Caco-2 (cell line): ENCODE data around the gene ICAM1. TPM values are rescaled to one million over a fixed set of nuclear protein-coding genes. Genes with fewer than 3 reads are reported as not detected.

Source experiments
- BruUV-seq: library from RNA; stranded (reverse); fragments of 400-500 nt; replicated peaks from 2 replicates; lab custom pipeline; 2021; lab: Mats Ljungman, UMichigan
- CTCF ChIA-PET: fragments of 300-600 bp; sonication (Branson Sonifier 250); formaldehyde crosslinking; loops from one replicate; lab custom pipeline; 2022; ENCODE audit warnings: antibody characterized with exemption; lab: Charles Lee
- POLR2A ChIA-PET: fragments of 300-600 bp; sonication (Branson Sonifier 250); formaldehyde crosslinking; loops from one replicate; lab custom pipeline; 2022; ENCODE audit warnings: antibody characterized with exemption; lab: Charles Lee
- DNase-seq, 2 experiments: peaks; one replicate each; pipeline versions ENCODE4 v3.0.0 to v3.0.0-alpha.2; 2020 to 2022
- H3K27me3 ChIP-seq: replicated peaks from 2 replicates; pipeline ENCODE4 v1.6.0; 2011; ENCODE audit warnings: low read length; ENCODE audit not compliant: control insufficient read depth, insufficient read depth
- H3K36me3 ChIP-seq: 2 replicates; pipeline ENCODE4 v1.5.1; 2011; ENCODE audit warnings: low read length; ENCODE audit not compliant: control insufficient read depth, insufficient read depth
- H3K4me1 ChIP-seq: fragments of 250-450 bp; sonication (Bioruptor Pico); 2 replicates; pipeline ENCODE4 v1.5.1; 2020; ENCODE audit warnings: mild to moderate bottlenecking
- H3K4me3 ChIP-seq: 2 replicates; pipeline ENCODE4 v1.5.1; 2011; ENCODE audit warnings: low read depth, mild to moderate bottlenecking, control low read depth, low read length
- H3K9me3 ChIP-seq: fragments of 250-450 bp; sonication (Bioruptor Pico); 2 replicates; pipeline ENCODE4 v1.5.1; 2020; ENCODE audit warnings: mild to moderate bottlenecking, moderate library complexity
- H3K27ac Mint-ChIP-seq: one replicate; pipeline ENCODE4 v1.8.0; 2022; ENCODE audit warnings: mixed read lengths; ENCODE audit not compliant: unreplicated experiment
- H3K27me3 Mint-ChIP-seq: one replicate; pipeline ENCODE4 v1.8.0; 2022; ENCODE audit warnings: mixed read lengths; ENCODE audit not compliant: insufficient read depth, unreplicated experiment
- H3K36me3 Mint-ChIP-seq: one replicate; pipeline ENCODE4 v1.8.0; 2022; ENCODE audit warnings: mild to moderate bottlenecking, mixed read lengths; ENCODE audit not compliant: insufficient read depth, unreplicated experiment
- H3K4me1 Mint-ChIP-seq: one replicate; pipeline ENCODE4 v1.8.0; 2022; ENCODE audit warnings: low read depth, mixed read lengths; ENCODE audit not compliant: unreplicated experiment
- H3K4me3 Mint-ChIP-seq: one replicate; pipeline ENCODE4 v1.8.0; 2022; ENCODE audit warnings: mild to moderate bottlenecking, moderate library complexity, mixed read lengths; ENCODE audit not compliant: unreplicated experiment
- H3K9me3 Mint-ChIP-seq: one replicate; pipeline ENCODE4 v1.8.0; 2022; ENCODE audit warnings: mixed read lengths; ENCODE audit not compliant: unreplicated experiment
- intact Hi-C: fragments of 100-400 bp; cut with micrococcal nuclease; formaldehyde crosslinking; loops from one replicate; pipeline ENCODE4 v1.10.0; 2022; ENCODE audit not compliant: unreplicated experiment
- total RNA-seq: library from RNA; stranded (reverse); gene quantifications from 2 replicates; pipeline ENCODE4 v1.2.3, GENCODE V29; 2022
- TF ChIP-seq, protein P1 (sequence below), 2 experiments: fragments of 200-600 bp in 1 of 2; IDR thresholded peaks; 1 replicate in 1 of 2; 2 replicates in 1 of 2; pipeline versions ENCODE4 v1.5.1 to v1.8.0; 2011 to 2022; ENCODE audit warnings: antibody characterized with exemption in 1 of 2, control low read depth in 1 of 2, inconsistent platforms in 1 of 2, low read depth in 1 of 2, low read length in 1 of 2, mild to moderate bottlenecking in 1 of 2, moderate library complexity in 1 of 2; ENCODE audit not compliant: insufficient read depth in 1 of 2, severe bottlenecking in 1 of 2, unreplicated experiment in 1 of 2

ICAM1 gene
- total RNA-seq, 1 experiment from 2014 or later: 15.7 TPM

DNA sequence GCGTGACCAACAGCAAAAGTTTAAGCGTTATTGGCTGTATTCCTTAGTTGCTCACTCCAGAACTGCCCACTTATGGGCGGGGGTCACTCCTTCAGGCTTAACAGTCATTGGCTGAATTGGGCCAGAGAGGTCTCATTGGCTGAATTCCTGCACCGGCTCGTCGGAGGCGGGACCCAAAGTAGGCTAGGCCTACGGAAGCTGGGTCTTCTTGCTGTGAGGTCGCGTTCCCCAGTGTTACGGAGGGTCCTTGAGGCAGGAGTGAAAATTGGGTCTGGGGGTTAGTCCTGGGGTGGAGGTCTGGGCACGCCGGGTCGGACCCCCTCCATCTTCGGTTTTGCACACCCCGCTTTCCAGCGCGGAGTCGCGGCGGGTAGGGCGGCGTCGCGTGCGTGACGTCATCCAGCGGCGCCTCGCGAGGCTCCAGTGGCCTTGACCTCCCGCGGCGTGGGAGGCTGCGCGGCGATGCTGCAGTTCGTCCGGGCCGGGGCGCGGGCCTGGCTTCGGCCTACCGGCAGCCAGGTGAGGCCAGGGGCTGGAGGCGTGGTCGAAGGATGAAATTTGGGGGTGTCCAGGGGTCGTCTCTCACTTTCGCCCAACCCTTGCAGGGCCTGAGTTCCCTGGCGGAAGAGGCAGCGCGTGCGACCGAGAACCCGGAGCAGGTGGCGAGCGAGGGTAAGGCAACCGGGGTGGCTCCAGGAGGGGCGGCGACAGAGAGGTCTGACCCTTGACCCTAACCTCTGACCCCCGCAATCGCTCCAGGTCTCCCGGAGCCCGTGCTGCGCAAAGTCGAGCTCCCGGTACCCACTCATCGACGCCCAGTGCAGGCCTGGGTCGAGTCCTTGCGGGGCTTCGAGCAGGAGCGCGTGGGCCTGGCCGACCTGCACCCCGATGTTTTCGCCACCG lies 18.9 kb upstream of the ICAM1 start, which contains the start of gene MRPL4:
TSS of gene MRPL4 (plus strand) at position 423 of the 903 bp plus-strand sequence. CDS start at position 463, 40 bp downstream.
- Histone ChIP-seq H3K27me3 (no peaks in the 10 kb centered on the region), H3K9me3 (no peaks in the 10 kb centered on the region), H3K4me3 (peak within 1 kb of the TSS; percentile 93), H3K36me3 (no peaks in the 10 kb centered on the region; the same call in 1 of the 2 replicates), H3K4me1 (peaks cover 4% of the 10 kb centered on the region; the same call in 1 of the 2 replicates)
- TSS peak; percentile 59 for BruUV-seq
- ChIA-PET POLR2A (interaction anchor here (0.6 kb wide), 2 partner anchors 21 to 156 kb away, joined by 3 read pairs; no protein-coding TSS in a partner anchor), CTCF (interaction anchor here (0.6 to 1.2 kb wide), 4 partner anchors 40 to 139 kb away, joined by 3 to 5 read pairs (median 4); no protein-coding TSS in a partner anchor)
- H3K36me3 Mint-ChIP-seq: peaks cover 45% of the 10 kb centered on the region
- no peaks in the 10 kb centered on the region for H3K9me3 Mint-ChIP-seq
- TF ChIP-seq, protein P1, sequence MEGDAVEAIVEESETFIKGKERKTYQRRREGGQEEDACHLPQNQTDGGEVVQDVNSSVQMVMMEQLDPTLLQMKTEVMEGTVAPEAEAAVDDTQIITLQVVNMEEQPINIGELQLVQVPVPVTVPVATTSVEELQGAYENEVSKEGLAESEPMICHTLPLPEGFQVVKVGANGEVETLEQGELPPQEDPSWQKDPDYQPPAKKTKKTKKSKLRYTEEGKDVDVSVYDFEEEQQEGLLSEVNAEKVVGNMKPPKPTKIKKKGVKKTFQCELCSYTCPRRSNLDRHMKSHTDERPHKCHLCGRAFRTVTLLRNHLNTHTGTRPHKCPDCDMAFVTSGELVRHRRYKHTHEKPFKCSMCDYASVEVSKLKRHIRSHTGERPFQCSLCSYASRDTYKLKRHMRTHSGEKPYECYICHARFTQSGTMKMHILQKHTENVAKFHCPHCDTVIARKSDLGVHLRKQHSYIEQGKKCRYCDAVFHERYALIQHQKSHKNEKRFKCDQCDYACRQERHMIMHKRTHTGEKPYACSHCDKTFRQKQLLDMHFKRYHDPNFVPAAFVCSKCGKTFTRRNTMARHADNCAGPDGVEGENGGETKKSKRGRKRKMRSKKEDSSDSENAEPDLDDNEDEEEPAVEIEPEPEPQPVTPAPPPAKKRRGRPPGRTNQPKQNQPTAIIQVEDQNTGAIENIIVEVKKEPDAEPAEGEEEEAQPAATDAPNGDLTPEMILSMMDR (IDR thresholded peaks at IDR 0.05; ENCODE audit: insufficient read depth in 1 of 2, low read depth in 1 of 2, low read length in 1 of 2, severe bottlenecking in 1 of 2, unreplicated experiment in 1 of 2): no peak
- H3K4me3 Mint-ChIP-seq: peak within 1 kb of the TSS; percentile 93
- DNase-seq: peak; percentile 95 to 97
- intact Hi-C loops: loop anchor here (1.0 to 5.0 kb wide), 2 partner anchors 60 to 132 kb away; partner anchors contain the start of gene DNMT1
- H3K27me3 Mint-ChIP-seq: no peaks in the 10 kb centered on the region
- no peaks in the 10 kb centered on the region for H3K4me1 Mint-ChIP-seq
- peak within 1 kb of the TSS; percentile 94 for H3K27ac Mint-ChIP-seq

DNA sequence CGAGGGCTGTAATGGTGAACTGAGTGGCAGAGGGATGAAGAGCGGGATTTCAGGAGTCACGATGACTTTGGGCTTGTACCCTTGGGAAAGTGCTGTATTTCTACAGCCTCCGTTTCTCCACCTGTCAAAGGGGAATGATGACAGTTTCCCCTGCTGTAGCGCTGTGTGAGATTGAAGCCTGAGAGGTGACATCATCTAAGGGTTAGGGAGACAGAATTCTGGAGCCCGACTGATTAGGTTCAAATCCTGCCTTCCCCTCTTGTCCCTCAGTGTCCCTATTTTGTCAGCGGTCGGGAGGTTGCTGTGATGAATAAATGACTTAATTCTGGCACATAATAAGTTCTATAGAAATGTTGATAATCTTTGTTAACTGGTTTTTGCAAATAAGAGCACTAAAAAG lies 18.2 kb upstream of the ICAM1 start:
- ChIA-PET CTCF (interaction anchor here (1.2 kb wide), 1 partner anchor 136 kb away, joined by 5 read pairs; no protein-coding TSS in a partner anchor), POLR2A (no interaction called here)
- H3K4me3 Mint-ChIP-seq: peak overlapping the region; percentile 93
- Histone ChIP-seq H3K4me3 (peak overlapping the region; percentile 93), H3K36me3 (no peaks in the 10 kb centered on the region; the same call in 1 of the 2 replicates), H3K4me1 (peaks cover 4% of the 10 kb centered on the region; the same call in 1 of the 2 replicates), H3K27me3 (no peaks in the 10 kb centered on the region), H3K9me3 (no peaks in the 10 kb centered on the region)
- peaks cover 51% of the 10 kb centered on the region for H3K36me3 Mint-ChIP-seq
- DNase-seq: no peak
- peaks cover 5% of the 10 kb centered on the region for H3K4me1 Mint-ChIP-seq
- H3K27ac Mint-ChIP-seq: peak overlapping the region; percentile 94
- intact Hi-C loops: loop anchor here (5.0 kb wide), 1 partner anchor 60 kb away; the partner anchor contains the start of gene DNMT1
- no peaks in the 10 kb centered on the region for H3K27me3 Mint-ChIP-seq
- TF ChIP-seq, protein P1 (IDR thresholded peaks at IDR 0.05; ENCODE audit: insufficient read depth in 1 of 2, low read depth in 1 of 2, low read length in 1 of 2, severe bottlenecking in 1 of 2, unreplicated experiment in 1 of 2): no peak
- TSS peak; percentile 72 for BruUV-seq
- H3K9me3 Mint-ChIP-seq: no peaks in the 10 kb centered on the region

DNA sequence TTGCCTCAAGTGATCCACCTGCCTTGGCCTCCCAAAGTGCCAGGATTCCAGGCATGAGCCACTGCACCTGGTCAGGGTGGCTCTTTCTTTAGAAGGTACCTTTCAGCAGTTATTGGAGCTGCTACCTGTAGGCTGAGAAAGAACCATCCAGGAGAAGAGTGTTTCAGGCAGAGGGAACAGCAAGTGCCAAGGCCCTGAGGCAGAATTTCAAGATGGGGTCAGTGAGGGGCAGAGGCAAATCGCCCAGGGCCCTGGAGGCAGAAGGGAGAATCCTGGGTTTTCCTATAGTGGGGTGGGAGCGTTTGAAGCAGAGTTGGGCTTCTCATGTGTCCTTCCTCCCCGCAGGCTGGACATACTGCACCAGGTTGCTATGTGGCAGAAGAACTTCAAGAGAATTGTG lies 16.7 kb upstream of the ICAM1 start:
- no peak overlapping the region for H3K4me3 ChIP-seq
- DNase-seq: no peak
- Mint-ChIP-seq H3K27me3 (no peaks in the 10 kb centered on the region), H3K27ac (peak overlapping the region; percentile 22), H3K36me3 (peaks cover 51% of the 10 kb centered on the region), H3K4me1 (peaks cover 7% of the 10 kb centered on the region), H3K4me3 (no peak overlapping the region), H3K9me3 (no peaks in the 10 kb centered on the region)
- TF ChIP-seq, protein P1 (IDR thresholded peaks at IDR 0.05; ENCODE audit: insufficient read depth in 1 of 2, low read depth in 1 of 2, low read length in 1 of 2, severe bottlenecking in 1 of 2, unreplicated experiment in 1 of 2): no peak
- no peaks in the 10 kb centered on the region for H3K27me3 ChIP-seq
- peaks cover 7% of the 10 kb centered on the region for H3K4me1 ChIP-seq
- intact Hi-C loops: loop anchor here (5.0 kb wide), 1 partner anchor 62 kb away; the partner anchor contains the start of gene DNMT1
- CTCF ChIA-PET: no interaction called here
- POLR2A ChIA-PET: no interaction called here
- no TSS peak for BruUV-seq
- H3K36me3 ChIP-seq: peaks cover 2% of the 10 kb centered on the region; the same call in 1 of the 2 replicates
- H3K9me3 ChIP-seq: no peaks in the 10 kb centered on the region
